Upper lobe of left lung (tissue), 4 donors: ENCODE measurements around the gene CD83.

Experiments
- EP300 ChIP-seq, 4 donors: sonication (generic); formaldehyde crosslinking; IDR thresholded peaks; one replicate each; pipeline ENCODE4 v1.5.1; 2017; ENCODE audit warnings: antibody characterized with exemption in 4 of 4, control low read depth in 2 of 4
- POLR2A ChIP-seq, 4 donors: fragments of 450-650 bp; IDR thresholded peaks; one replicate each; pipeline ENCODE4 v1.5.1; 2016 to 2017; ENCODE audit warnings: antibody characterized with exemption in 4 of 4, mild to moderate bottlenecking in 2 of 4
- POLR2AphosphoS5 ChIP-seq, 2 donors: sonication (generic); formaldehyde crosslinking; IDR thresholded peaks; one replicate each; pipeline ENCODE4 v1.5.1; 2017; ENCODE audit warnings: antibody characterized with exemption in 2 of 2
- TF ChIP-seq, protein P1 (sequence below), 6 experiments: fragments of 450-650 bp in 4 of 6; fragments of 200-600 bp in 2 of 6; sonication (generic) in 2 of 6; IDR thresholded peaks; one replicate each; pipeline ENCODE4 v1.5.1; 2016 to 2019; ENCODE audit warnings: antibody characterized with exemption in 6 of 6

- TF ChIP-seq, protein P1, sequence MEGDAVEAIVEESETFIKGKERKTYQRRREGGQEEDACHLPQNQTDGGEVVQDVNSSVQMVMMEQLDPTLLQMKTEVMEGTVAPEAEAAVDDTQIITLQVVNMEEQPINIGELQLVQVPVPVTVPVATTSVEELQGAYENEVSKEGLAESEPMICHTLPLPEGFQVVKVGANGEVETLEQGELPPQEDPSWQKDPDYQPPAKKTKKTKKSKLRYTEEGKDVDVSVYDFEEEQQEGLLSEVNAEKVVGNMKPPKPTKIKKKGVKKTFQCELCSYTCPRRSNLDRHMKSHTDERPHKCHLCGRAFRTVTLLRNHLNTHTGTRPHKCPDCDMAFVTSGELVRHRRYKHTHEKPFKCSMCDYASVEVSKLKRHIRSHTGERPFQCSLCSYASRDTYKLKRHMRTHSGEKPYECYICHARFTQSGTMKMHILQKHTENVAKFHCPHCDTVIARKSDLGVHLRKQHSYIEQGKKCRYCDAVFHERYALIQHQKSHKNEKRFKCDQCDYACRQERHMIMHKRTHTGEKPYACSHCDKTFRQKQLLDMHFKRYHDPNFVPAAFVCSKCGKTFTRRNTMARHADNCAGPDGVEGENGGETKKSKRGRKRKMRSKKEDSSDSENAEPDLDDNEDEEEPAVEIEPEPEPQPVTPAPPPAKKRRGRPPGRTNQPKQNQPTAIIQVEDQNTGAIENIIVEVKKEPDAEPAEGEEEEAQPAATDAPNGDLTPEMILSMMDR (IDR thresholded peaks at IDR 0.05): no peak
- TF ChIP-seq POLR2A (IDR thresholded peaks at IDR 0.05) (no peak), POLR2AphosphoS5 (IDR thresholded peaks at IDR 0.05) (no peak), EP300 (IDR thresholded peaks at IDR 0.05) (no peak)
Observed at GRCh38 chr6:14153228-14153627, 35.7 kb downstream of the CD83 start.
